H9 (cell line): ENCODE measurements around the gene SCD5. TPM values are rescaled to one million over a fixed set of nuclear protein-coding genes. Genes with fewer than 3 reads are reported as not detected.

Experiments used
- DNase-seq: peaks from one replicate; pipeline ENCODE4 v3.0.0-alpha.2; 2017
- H2AFZ ChIP-seq: one replicate; pipeline ENCODE4 v1.6.1; 2013; ENCODE audit warnings: mild to moderate bottlenecking, low read length, control low read depth, moderate library complexity
- H2AK5ac ChIP-seq: 2 replicates; pipeline ENCODE4 v1.6.1; 2013; ENCODE audit warnings: low read length, control low read depth, mixed read lengths; ENCODE audit not compliant: insufficient read length
- H2BK120ac ChIP-seq: one replicate; pipeline ENCODE4 v1.6.1; 2013; ENCODE audit warnings: low read depth, mild to moderate bottlenecking, low read length, control low read depth, inconsistent platforms; ENCODE audit not compliant: poor library complexity, severe bottlenecking
- H2BK12ac ChIP-seq: 2 replicates; pipeline ENCODE4 v1.6.1; 2013; ENCODE audit warnings: low read length, control low read depth, mixed read lengths, low read depth; ENCODE audit not compliant: insufficient read length
- H2BK15ac ChIP-seq: 2 replicates; pipeline ENCODE4 v1.6.1; 2013; ENCODE audit warnings: low read depth, low read length, control low read depth
- H2BK20ac ChIP-seq: one replicate; pipeline ENCODE4 v1.6.1; 2013; ENCODE audit warnings: low read depth, mild to moderate bottlenecking, low read length, control low read depth, inconsistent platforms; ENCODE audit not compliant: poor library complexity, severe bottlenecking
- H2BK5ac ChIP-seq: 2 replicates; pipeline ENCODE4 v1.6.1; 2013; ENCODE audit warnings: low read length, control low read depth, mixed read lengths; ENCODE audit not compliant: insufficient read length
- H3K14ac ChIP-seq: 2 replicates; pipeline ENCODE4 v1.6.1; 2013; ENCODE audit warnings: low read length, control low read depth; ENCODE audit not compliant: insufficient read depth
- H3K18ac ChIP-seq: 2 replicates; pipeline ENCODE4 v1.6.1; 2013; ENCODE audit warnings: low read depth, mild to moderate bottlenecking, mixed read lengths, low read length, control low read depth; ENCODE audit not compliant: insufficient read length
- H3K23ac ChIP-seq: 2 replicates; pipeline ENCODE4 v1.6.1; 2013; ENCODE audit warnings: low read length, control low read depth, mixed read lengths, low read depth; ENCODE audit not compliant: insufficient read length
- H3K23me2 ChIP-seq: 2 replicates; pipeline ENCODE4 v1.6.1; 2013; ENCODE audit warnings: low read depth, mild to moderate bottlenecking, mixed read lengths, low read length, control low read depth; ENCODE audit not compliant: insufficient read length, poor library complexity, severe bottlenecking
- H3K27ac ChIP-seq: 2 replicates; pipeline ENCODE4 v1.5.1; 2013; ENCODE audit warnings: low read length, control low read depth, mixed read lengths, low read depth; ENCODE audit not compliant: insufficient read length
- H3K27me3 ChIP-seq: 2 replicates; pipeline ENCODE4 v1.6.1; 2013; ENCODE audit warnings: low read length, control low read depth, inconsistent platforms; ENCODE audit not compliant: insufficient read depth
- H3K4ac ChIP-seq: 2 replicates; pipeline ENCODE4 v1.6.1; 2013; ENCODE audit warnings: low read depth, mild to moderate bottlenecking, control low read depth, inconsistent platforms, low read length, moderate library complexity
- H3K4me1 ChIP-seq: 2 replicates; pipeline ENCODE4 v1.6.1; 2013; ENCODE audit warnings: low read length, control low read depth, inconsistent platforms; ENCODE audit not compliant: insufficient read depth
- H3K4me2 ChIP-seq: 2 replicates; pipeline ENCODE4 v1.6.1; 2013; ENCODE audit warnings: low read length, control low read depth, mixed read lengths; ENCODE audit not compliant: insufficient read length, insufficient read depth
- H3K56ac ChIP-seq: 2 replicates; pipeline ENCODE4 v1.6.1; 2013; ENCODE audit warnings: low read depth, mild to moderate bottlenecking, mixed read lengths, low read length, control low read depth; ENCODE audit not compliant: insufficient read length
- H3K79me1 ChIP-seq: 2 replicates; pipeline ENCODE4 v1.6.1; 2013; ENCODE audit warnings: low read depth, mild to moderate bottlenecking, moderate library complexity, low read length, control low read depth, inconsistent platforms; ENCODE audit not compliant: insufficient read depth, poor library complexity, severe bottlenecking
- H3K79me2 ChIP-seq: 2 replicates; pipeline ENCODE4 v1.6.1; 2013; ENCODE audit warnings: low read length, control low read depth, inconsistent platforms; ENCODE audit not compliant: insufficient read depth
- H3K9ac ChIP-seq: 2 replicates; pipeline ENCODE4 v1.6.1; 2013; ENCODE audit warnings: low read length, control low read depth, mixed read lengths; ENCODE audit not compliant: insufficient read length; ENCODE audit errors: extremely low read depth
- H3K9me3 ChIP-seq: one replicate; pipeline ENCODE4 v1.6.1; 2013; ENCODE audit warnings: low read depth, low read length, inconsistent platforms; ENCODE audit not compliant: control insufficient read depth
- H3T11ph ChIP-seq: one replicate; pipeline ENCODE4 v1.6.1; 2013; ENCODE audit warnings: mild to moderate bottlenecking, low read length, control low read depth, inconsistent platforms
- H4K20me1 ChIP-seq: one replicate; pipeline ENCODE4 v1.6.1; 2013; ENCODE audit not compliant: control insufficient read depth, insufficient read length, insufficient read depth
- H4K5ac ChIP-seq: 2 replicates; pipeline ENCODE4 v1.6.1; 2013; ENCODE audit warnings: low read depth, mild to moderate bottlenecking, mixed read lengths, low read length, control low read depth; ENCODE audit not compliant: insufficient read length
- H4K8ac ChIP-seq: replicated peaks from 2 replicates; pipeline ENCODE4 v1.6.1; 2013; ENCODE audit warnings: low read length, control low read depth, mixed read lengths, low read depth; ENCODE audit not compliant: insufficient read length
- H4K91ac ChIP-seq: 2 replicates; pipeline ENCODE4 v1.6.1; 2013; ENCODE audit warnings: low read depth, mild to moderate bottlenecking, moderate library complexity, mixed read lengths, low read length, control low read depth; ENCODE audit not compliant: insufficient read length
- H3K27ac Mint-ChIP-seq, 3 experiments: 2 replicates in 2 of 3; 3 replicates in 1 of 3; pipeline ENCODE4 v1.8.0; 2020 to 2021; ENCODE audit warnings: mixed read lengths in 3 of 3, mild to moderate bottlenecking in 1 of 3, moderate library complexity in 1 of 3
- H3K27me3 Mint-ChIP-seq: 2 replicates; pipeline ENCODE4 v1.8.0; 2021; ENCODE audit warnings: low read depth, mild to moderate bottlenecking, moderate library complexity, mixed read lengths
- H3K36me3 Mint-ChIP-seq, 3 experiments: 2 replicates in 2 of 3; 3 replicates in 1 of 3; pipeline ENCODE4 v1.8.0; 2020 to 2021; ENCODE audit warnings: low read depth in 3 of 3, mixed read lengths in 3 of 3; ENCODE audit not compliant: insufficient read depth in 1 of 3
- H3K4me1 Mint-ChIP-seq, 2 experiments: 2 replicates each; pipeline ENCODE4 v1.8.0; 2020; ENCODE audit warnings: mixed read lengths in 2 of 2
- H3K4me3 Mint-ChIP-seq, 2 experiments: 2 replicates in 1 of 2; 3 replicates in 1 of 2; pipeline ENCODE4 v1.8.0; 2020 to 2021; ENCODE audit warnings: mild to moderate bottlenecking in 2 of 2, mixed read lengths in 2 of 2, moderate library complexity in 1 of 2
- H3K9me3 Mint-ChIP-seq, 2 experiments: 2 replicates in 1 of 2; 3 replicates in 1 of 2; pipeline ENCODE4 v1.8.0; 2020; ENCODE audit warnings: mild to moderate bottlenecking in 2 of 2, mixed read lengths in 2 of 2, moderate library complexity in 1 of 2
- WGBS: extraction: QIAGEN DNeasy Blood & Tissue Kit; methylation state at CpG from one replicate; pipeline ENCODE4 v1.1.7; 2013; ENCODE audit warnings: missing lambda C conversion rate, low lambda C conversion rate, mixed read lengths; ENCODE audit not compliant: insufficient read length; ENCODE audit errors: extremely low coverage; 5-methylcytosine and 5-hydroxymethylcytosine counted together
- total RNA-seq: library from RNA; stranded (reverse); gene quantifications from 2 replicates; pipeline ENCODE4 v1.2.1, GENCODE V29; 2021
- TF ChIP-seq, protein P1 (sequence below): fragments of 200-600 bp; sonication (generic); conservative IDR thresholded peaks from 3 replicates; pipeline ENCODE4 v1.8.0; 2021; ENCODE audit warnings: antibody characterized with exemption, mild to moderate bottlenecking

Gene SCD5
- total RNA-seq, 1 experiment from 2014 or later: 0.68 TPM

GRCh38 chr4:82680834-82681233, 117.8 kb downstream of the SCD5 start:
- H3K23me2 ChIP-seq: no peaks in the 10 kb centered on the region
- Mint-ChIP-seq H3K9me3 (no peaks in the 10 kb centered on the region), H3K4me3 (no peak overlapping the region), H3K27me3 (no peaks in the 10 kb centered on the region; the same call in 1 of the 2 replicates), H3K27ac (no peak overlapping the region), H3K36me3 (no peaks in the 10 kb centered on the region), H3K4me1 (peaks cover 5 to 6% of the 10 kb centered on the region in 2 experiments)
- TF ChIP-seq, protein P1, sequence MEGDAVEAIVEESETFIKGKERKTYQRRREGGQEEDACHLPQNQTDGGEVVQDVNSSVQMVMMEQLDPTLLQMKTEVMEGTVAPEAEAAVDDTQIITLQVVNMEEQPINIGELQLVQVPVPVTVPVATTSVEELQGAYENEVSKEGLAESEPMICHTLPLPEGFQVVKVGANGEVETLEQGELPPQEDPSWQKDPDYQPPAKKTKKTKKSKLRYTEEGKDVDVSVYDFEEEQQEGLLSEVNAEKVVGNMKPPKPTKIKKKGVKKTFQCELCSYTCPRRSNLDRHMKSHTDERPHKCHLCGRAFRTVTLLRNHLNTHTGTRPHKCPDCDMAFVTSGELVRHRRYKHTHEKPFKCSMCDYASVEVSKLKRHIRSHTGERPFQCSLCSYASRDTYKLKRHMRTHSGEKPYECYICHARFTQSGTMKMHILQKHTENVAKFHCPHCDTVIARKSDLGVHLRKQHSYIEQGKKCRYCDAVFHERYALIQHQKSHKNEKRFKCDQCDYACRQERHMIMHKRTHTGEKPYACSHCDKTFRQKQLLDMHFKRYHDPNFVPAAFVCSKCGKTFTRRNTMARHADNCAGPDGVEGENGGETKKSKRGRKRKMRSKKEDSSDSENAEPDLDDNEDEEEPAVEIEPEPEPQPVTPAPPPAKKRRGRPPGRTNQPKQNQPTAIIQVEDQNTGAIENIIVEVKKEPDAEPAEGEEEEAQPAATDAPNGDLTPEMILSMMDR: no peak
- H2AFZ ChIP-seq: no peak overlapping the region
- no peaks in the 10 kb centered on the region for H3K9me3 ChIP-seq
- H2AK5ac ChIP-seq: no peak overlapping the region
- no peak overlapping the region for H3K4ac ChIP-seq
- H4K8ac ChIP-seq: no peak overlapping the region
- H2BK12ac ChIP-seq: no peak overlapping the region
- H4K91ac ChIP-seq: no peak overlapping the region
- no peak overlapping the region for H3K56ac ChIP-seq
- H3K4me2 ChIP-seq: no peak overlapping the region
- no peak overlapping the region for H3K23ac ChIP-seq
- H3K18ac ChIP-seq: no peak overlapping the region
- H3K27ac ChIP-seq: no peak overlapping the region
- H3K27me3 ChIP-seq: no peaks in the 10 kb centered on the region
- H3K9ac ChIP-seq: no peak overlapping the region
- H2BK120ac ChIP-seq: no peak overlapping the region
- WGBS: no CpG with 5 or more reads among the region's 9 CpGs
- H4K5ac ChIP-seq: no peak overlapping the region
- no peaks in the 10 kb centered on the region for H3K79me1 ChIP-seq
- peaks cover 2% of the 10 kb centered on the region; the same call in 1 of the 2 replicates for H3K4me1 ChIP-seq
- no peak for DNase-seq
- no peak overlapping the region for H2BK20ac ChIP-seq
- H3T11ph ChIP-seq: no peak overlapping the region
- H4K20me1 ChIP-seq: no peaks in the 10 kb centered on the region
- H2BK15ac ChIP-seq: no peak overlapping the region
- no peak overlapping the region for H2BK5ac ChIP-seq
- H3K14ac ChIP-seq: no peak overlapping the region
- H3K79me2 ChIP-seq: no peaks in the 10 kb centered on the region
